ENCODE results near the gene CTBS.

GRCh38 chr1:84573967-84574842 is at the start of gene CTBS:
- TF ChIP-seq CTCF (IDR thresholded peaks at IDR 0.05) (peak in 1 of 12 donors; percentile 13), POLR2A (IDR thresholded peaks at IDR 0.05) (peak in 1 of 2 donors; percentile 81)
